C4-2B (cell line): ENCODE measurements around the gene TMX4.

Experiments
- ZFX ChIP-seq: fragments of 450-650 bp; IDR thresholded peaks from 2 replicates; pipeline ENCODE4 v1.6.1; 2017
- TF ChIP-seq, protein P1 (sequence below): fragments of 450-650 bp; conservative IDR thresholded peaks from 2 replicates; pipeline ENCODE4 v1.5.1; 2017; ENCODE audit warnings: mild to moderate bottlenecking

DNA sequence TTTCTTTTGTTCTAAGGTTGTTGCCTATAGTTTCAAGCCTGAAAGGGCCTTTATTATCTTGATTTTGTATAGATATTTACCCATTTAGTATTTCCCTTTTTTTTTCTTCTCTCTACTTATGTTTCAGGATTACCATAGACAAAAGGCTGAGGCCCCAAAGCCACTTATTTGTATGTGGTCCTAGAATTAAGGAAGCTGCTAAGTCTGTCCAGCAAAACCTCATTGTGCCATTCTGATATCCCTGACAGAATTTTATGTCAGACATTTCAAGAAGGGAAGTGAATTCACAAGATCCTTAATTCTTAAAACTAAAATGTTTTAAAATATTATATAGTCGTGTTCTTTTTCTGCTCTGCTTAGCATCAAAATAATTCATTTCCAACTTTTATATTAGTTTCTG is 86.2 kb downstream of the TMX4 start:
- TF ChIP-seq, protein P1, sequence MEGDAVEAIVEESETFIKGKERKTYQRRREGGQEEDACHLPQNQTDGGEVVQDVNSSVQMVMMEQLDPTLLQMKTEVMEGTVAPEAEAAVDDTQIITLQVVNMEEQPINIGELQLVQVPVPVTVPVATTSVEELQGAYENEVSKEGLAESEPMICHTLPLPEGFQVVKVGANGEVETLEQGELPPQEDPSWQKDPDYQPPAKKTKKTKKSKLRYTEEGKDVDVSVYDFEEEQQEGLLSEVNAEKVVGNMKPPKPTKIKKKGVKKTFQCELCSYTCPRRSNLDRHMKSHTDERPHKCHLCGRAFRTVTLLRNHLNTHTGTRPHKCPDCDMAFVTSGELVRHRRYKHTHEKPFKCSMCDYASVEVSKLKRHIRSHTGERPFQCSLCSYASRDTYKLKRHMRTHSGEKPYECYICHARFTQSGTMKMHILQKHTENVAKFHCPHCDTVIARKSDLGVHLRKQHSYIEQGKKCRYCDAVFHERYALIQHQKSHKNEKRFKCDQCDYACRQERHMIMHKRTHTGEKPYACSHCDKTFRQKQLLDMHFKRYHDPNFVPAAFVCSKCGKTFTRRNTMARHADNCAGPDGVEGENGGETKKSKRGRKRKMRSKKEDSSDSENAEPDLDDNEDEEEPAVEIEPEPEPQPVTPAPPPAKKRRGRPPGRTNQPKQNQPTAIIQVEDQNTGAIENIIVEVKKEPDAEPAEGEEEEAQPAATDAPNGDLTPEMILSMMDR, result no peak
- TF ChIP-seq ZFX, result no peak
